ENCODE results near the gene NPBWR2. TPM values are rescaled to one million over a fixed set of nuclear protein-coding genes. Genes with fewer than 3 reads are reported as not detected.

The NPBWR2 gene
- total RNA-seq, 1 donor from 2014 or later: not detected

GRCh38 chr20:64078934-64079272, 28.5 kb downstream of the NPBWR2 start:
- Mint-ChIP-seq H3K4me1 (ENCODE audit: low read depth, unreplicated experiment) (peaks cover 6% of the 10 kb centered on the region), H3K27me3 (ENCODE audit: unreplicated experiment) (peaks cover 17% of the 10 kb centered on the region), H3K9me3 (ENCODE audit: unreplicated experiment) (peaks cover 6% of the 10 kb centered on the region), H3K4me3 (ENCODE audit: unreplicated experiment) (no peak overlapping the region), H3K27ac (ENCODE audit: unreplicated experiment) (no peak overlapping the region), H3K36me3 (ENCODE audit: unreplicated experiment) (no peaks in the 10 kb centered on the region)
- no peak for TF ChIP-seq CTCF (IDR thresholded peaks at IDR 0.05; ENCODE audit: partially characterized antibody, unreplicated experiment)
- no peak for DNase-seq

DNA sequence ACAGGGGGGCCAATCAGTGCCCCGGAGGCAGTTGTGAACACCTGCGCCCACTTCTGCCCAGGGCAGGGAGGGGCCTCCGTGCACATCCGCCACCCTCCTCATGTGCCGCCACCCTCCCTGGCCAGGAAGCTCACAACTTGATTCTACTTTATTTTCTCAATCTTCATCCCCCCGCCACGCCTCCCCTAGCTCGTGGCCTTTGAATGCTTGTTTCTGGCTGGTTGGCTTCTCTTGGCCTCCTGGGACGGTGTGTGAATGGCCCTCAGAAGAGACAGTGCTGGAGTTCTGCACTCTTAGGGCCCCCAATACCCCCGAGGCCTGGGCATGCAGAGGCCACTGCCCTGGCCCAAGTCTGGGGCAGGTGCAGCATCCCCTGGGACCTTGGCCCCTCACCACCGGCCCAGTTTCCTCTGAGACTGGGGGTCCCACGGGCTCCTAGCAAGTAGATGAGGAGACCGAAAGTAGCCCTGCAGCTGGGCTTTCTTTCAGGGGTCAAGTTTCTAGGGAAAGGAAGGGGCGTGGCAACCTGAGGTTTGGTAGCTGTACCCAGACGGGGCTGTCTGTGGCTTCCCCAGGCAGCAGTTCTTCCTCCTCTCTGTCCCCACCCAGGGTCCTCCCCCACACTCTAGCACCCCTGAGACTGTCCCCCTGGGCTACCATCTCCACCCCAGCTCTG, 29.4 kb downstream of the NPBWR2 start:
- Mint-ChIP-seq H3K4me3 (ENCODE audit: unreplicated experiment) (no peak overlapping the region), H3K27ac (ENCODE audit: unreplicated experiment) (no peak overlapping the region), H3K36me3 (ENCODE audit: unreplicated experiment) (no peaks in the 10 kb centered on the region), H3K27me3 (ENCODE audit: unreplicated experiment) (peaks cover 17% of the 10 kb centered on the region), H3K9me3 (ENCODE audit: unreplicated experiment) (peaks cover 6% of the 10 kb centered on the region), H3K4me1 (ENCODE audit: low read depth, unreplicated experiment) (peaks cover 6% of the 10 kb centered on the region)
- no peak for DNase-seq
- TF ChIP-seq CTCF (IDR thresholded peaks at IDR 0.05; ENCODE audit: partially characterized antibody, unreplicated experiment): no peak

GRCh38 chr20:64077541-64077875, 29.9 kb downstream of the NPBWR2 start:
- Mint-ChIP-seq H3K4me1 (ENCODE audit: low read depth, unreplicated experiment) (peaks cover 6% of the 10 kb centered on the region), H3K27ac (ENCODE audit: unreplicated experiment) (no peak overlapping the region), H3K9me3 (ENCODE audit: unreplicated experiment) (peaks cover 6% of the 10 kb centered on the region), H3K36me3 (ENCODE audit: unreplicated experiment) (no peaks in the 10 kb centered on the region), H3K27me3 (ENCODE audit: unreplicated experiment) (peaks cover 17% of the 10 kb centered on the region), H3K4me3 (ENCODE audit: unreplicated experiment) (no peak overlapping the region)
- TF ChIP-seq CTCF (IDR thresholded peaks at IDR 0.05; ENCODE audit: partially characterized antibody, unreplicated experiment): no peak
- no peak for DNase-seq

GRCh38 chr20:64077094-64077493, 30.3 kb downstream of the NPBWR2 start:
- Mint-ChIP-seq H3K9me3 (ENCODE audit: unreplicated experiment) (peaks cover 6% of the 10 kb centered on the region), H3K4me3 (ENCODE audit: unreplicated experiment) (no peak overlapping the region), H3K27me3 (ENCODE audit: unreplicated experiment) (peaks cover 13% of the 10 kb centered on the region), H3K4me1 (ENCODE audit: low read depth, unreplicated experiment) (peaks cover 6% of the 10 kb centered on the region), H3K36me3 (ENCODE audit: unreplicated experiment) (no peaks in the 10 kb centered on the region), H3K27ac (ENCODE audit: unreplicated experiment) (no peak overlapping the region)
- TF ChIP-seq CTCF (IDR thresholded peaks at IDR 0.05; ENCODE audit: partially characterized antibody, unreplicated experiment): no peak
- DNase-seq: no peak

- DNase-seq: no peak
- Mint-ChIP-seq H3K27me3 (ENCODE audit: unreplicated experiment) (peaks cover 9% of the 10 kb centered on the region), H3K27ac (ENCODE audit: unreplicated experiment) (no peak overlapping the region), H3K9me3 (ENCODE audit: unreplicated experiment) (peaks cover 2% of the 10 kb centered on the region), H3K4me1 (ENCODE audit: low read depth, unreplicated experiment) (peaks cover 2% of the 10 kb centered on the region), H3K36me3 (ENCODE audit: unreplicated experiment) (no peaks in the 10 kb centered on the region), H3K4me3 (ENCODE audit: unreplicated experiment) (no peak overlapping the region)
- no peak for TF ChIP-seq CTCF (IDR thresholded peaks at IDR 0.05; ENCODE audit: partially characterized antibody, unreplicated experiment)
These were observed 31.0 kb downstream of the NPBWR2 start for GRCh38 chr20:64076061-64076997.
